Measurements from ENCODE around the gene PRKCSH.

- TF ChIP-seq CTCF (conservative IDR thresholded peaks at IDR 0.05; ENCODE audit: low read length) (no peak), EZH2phosphoT487 (IDR thresholded peaks at IDR 0.05; ENCODE audit: borderline replicate concordance, low read depth, low read length) (no peak)
These were observed 38.3 kb downstream of the PRKCSH start for GRCh38 chr19:11473725-11474124.
